Measurements from ENCODE around the gene ZYX.
"Not testable (repeated sequence)": the region's sequence is repeated elsewhere in the genome, so short reads cannot be mapped to it uniquely, and the experiment has no call there.

Gene ZYX

GRCh38 chr7:143408252-143408685, 27.1 kb downstream of the ZYX start:
- Mint-ChIP-seq H3K27me3 (peaks cover 4% of the 10 kb centered on the region), H3K4me3 (peak overlapping the region; percentile 60), H3K9me3 (no peaks in the 10 kb centered on the region), H3K36me3 (no peaks in the 10 kb centered on the region), H3K4me1 (peaks cover 19% of the 10 kb centered on the region), H3K27ac (no peak overlapping the region)
- no peak for ATAC-seq (ENCODE audit: low read depth)
- DNase-seq (ENCODE audit: low spot score in 2 of 2) = no peak

DNA sequence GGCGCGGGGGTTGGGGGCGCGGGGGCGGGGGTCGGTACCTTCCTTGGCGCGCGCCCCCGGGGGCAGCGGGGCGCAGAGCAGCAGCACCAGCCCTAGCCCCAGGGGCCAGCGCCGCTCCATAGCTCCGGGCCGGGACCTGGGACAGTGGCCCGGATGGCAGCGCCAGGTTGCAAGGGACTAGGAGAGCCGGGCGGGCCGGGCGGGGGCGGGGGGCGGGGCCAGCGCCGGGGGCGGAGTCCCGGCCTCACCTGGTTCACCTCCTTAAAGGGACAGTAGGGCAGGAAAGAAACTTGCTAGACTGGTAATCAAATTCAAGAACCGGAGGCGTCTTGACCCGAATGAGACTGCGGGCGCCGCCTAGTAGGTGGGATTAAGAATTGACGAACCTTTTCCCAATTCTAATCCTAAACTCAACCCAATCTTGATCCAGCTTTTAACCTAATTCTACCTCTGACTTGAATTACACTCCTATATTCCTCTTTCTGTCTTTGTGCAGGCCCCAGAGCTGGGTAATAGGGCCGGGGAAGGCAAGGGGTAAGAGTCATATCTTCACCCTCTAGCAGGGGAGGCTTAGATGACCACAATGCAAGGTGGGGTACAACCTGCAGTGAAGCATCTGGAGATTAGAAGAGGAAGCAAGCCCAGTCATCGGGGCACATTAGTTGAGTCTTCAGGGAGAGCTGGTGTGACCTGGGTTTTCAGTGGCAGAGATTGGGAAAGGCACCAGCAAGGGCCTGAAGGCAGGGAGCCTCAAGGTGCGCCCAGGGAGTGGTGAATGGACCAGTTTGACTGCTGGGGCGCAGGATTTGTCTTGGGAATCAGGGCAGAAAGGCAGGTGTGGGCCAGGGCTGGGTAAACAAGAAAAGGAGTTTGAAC, 27.8 kb downstream of the ZYX start, which contains the start of gene EPHA1:
EPHA1 (minus strand) TSS at position 171 of the 876 bp plus-strand sequence; CDS start at position 120, 51 bp downstream.
- Mint-ChIP-seq H3K27ac (no peak within 1 kb of the TSS), H3K4me3 (peak within 1 kb of the TSS; percentile 60), H3K27me3 (peaks cover 4% of the 10 kb centered on the region), H3K9me3 (no peaks in the 10 kb centered on the region), H3K36me3 (no peaks in the 10 kb centered on the region), H3K4me1 (peaks cover 19% of the 10 kb centered on the region)
- ATAC-seq (ENCODE audit: low read depth) (peak; percentile 78), DNase-seq (ENCODE audit: low spot score in 2 of 2) (peak in 1 of 2 donors; percentile 25)

- DNase-seq (ENCODE audit: low spot score in 2 of 2) (no peak), ATAC-seq (ENCODE audit: low read depth) (no peak)
- no peak overlapping the region for H3K4me3 Mint-ChIP-seq
- peaks cover 19% of the 10 kb centered on the region for H3K4me1 Mint-ChIP-seq
- no peak overlapping the region for H3K27ac Mint-ChIP-seq
- peaks cover 10% of the 10 kb centered on the region for H3K27me3 Mint-ChIP-seq
- no peaks in the 10 kb centered on the region for H3K36me3 Mint-ChIP-seq
- no peaks in the 10 kb centered on the region for H3K9me3 Mint-ChIP-seq
Measured at GRCh38 chr7:143410521-143411004, 29.4 kb downstream of the ZYX start.

DNA sequence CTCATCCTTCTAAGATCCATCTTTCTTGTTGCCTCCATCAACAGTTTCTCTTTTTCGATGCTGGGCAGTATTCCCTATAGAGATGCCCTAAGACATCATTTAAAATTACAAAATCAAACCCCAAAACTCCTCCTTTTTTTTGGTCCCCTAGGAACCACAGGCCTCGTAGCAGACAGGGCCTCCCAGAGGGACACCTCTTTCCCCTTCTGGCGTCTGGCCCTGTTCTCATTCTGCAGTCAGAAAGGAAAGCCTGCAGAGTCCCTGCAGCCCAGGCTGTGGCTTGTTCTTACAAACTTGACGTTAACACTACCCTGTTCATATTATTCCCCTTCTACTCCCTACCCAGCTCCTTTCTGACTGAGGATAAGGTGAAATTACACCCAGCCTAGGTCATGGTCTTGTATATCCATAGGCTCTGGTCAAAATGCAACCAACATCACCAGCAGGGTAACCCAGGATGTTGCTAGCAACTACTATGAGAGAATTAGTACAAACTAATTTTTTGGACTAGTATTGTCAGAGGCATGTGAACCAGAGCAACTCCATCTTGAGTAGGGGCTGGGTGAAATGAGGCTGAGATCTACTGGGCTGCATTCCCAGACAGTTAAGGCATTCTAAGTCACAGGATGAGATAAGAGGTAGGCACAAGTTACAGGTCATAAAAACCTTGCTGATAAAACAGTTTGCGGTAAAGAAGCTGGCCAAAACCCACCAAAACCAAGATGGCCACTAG, 31.0 kb downstream of the ZYX start:
- peaks cover 21% of the 10 kb centered on the region for H3K4me1 Mint-ChIP-seq
- no peak overlapping the region for H3K27ac Mint-ChIP-seq
- no peak for DNase-seq (ENCODE audit: low spot score in 2 of 2)
- no peaks in the 10 kb centered on the region for H3K9me3 Mint-ChIP-seq
- H3K36me3 Mint-ChIP-seq = no peaks in the 10 kb centered on the region
- no peak for ATAC-seq (ENCODE audit: low read depth)
- H3K27me3 Mint-ChIP-seq = peaks cover 14% of the 10 kb centered on the region
- H3K4me3 Mint-ChIP-seq = no peak overlapping the region

DNA sequence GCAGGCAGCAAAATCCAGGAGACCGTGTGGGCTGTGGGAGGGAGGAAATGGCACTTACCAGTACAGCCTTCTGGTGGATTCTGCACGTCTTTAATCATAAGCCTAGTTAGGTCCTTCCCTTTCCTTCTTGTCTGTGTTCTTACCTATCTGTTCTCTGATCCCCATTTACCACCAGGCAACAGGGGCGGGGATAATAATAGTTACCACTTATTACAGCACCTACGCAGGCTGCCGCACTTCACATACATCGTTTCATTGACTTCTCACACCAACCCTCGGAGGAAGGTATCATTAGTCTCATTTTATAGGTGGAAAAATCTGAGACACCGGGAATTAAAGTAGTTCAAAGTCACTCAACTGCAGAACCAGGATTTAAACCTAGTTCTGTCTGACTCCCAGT, 32.0 kb downstream of the ZYX start:
- Mint-ChIP-seq H3K27me3 (peaks cover 15% of the 10 kb centered on the region), H3K9me3 (no peaks in the 10 kb centered on the region), H3K27ac (no peak overlapping the region), H3K4me1 (peaks cover 15% of the 10 kb centered on the region), H3K4me3 (no peak overlapping the region), H3K36me3 (no peaks in the 10 kb centered on the region)
- DNase-seq (ENCODE audit: low spot score in 2 of 2) = no peak
- ATAC-seq (ENCODE audit: low read depth) = no peak

DNA sequence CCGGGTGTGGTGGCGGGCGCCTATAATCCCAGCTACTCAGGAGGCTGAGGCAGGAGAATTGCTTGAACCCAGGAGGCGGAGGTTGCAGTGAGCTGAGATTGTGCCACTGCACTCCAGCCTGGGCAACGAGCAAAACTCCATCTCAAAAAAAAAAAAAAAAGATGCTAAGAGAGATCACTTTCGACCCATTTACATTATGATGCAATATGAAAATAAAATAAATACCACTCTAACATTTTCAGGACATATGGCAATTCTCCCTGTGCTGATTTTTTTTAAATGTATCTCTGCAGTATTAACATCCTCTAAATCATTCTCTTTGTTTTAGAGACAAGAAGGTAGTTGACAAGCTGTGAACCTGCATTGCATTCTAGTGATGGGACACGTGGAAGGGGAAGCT, 34.1 kb downstream of the ZYX start:
- not testable (repeated sequence) for H3K36me3 Mint-ChIP-seq; DNase-seq (ENCODE audit: low spot score in 2 of 2); H3K27ac Mint-ChIP-seq; H3K9me3 Mint-ChIP-seq; ATAC-seq (ENCODE audit: low read depth); H3K4me3 Mint-ChIP-seq; H3K4me1 Mint-ChIP-seq
- peaks cover 21% of the 10 kb centered on the region for H3K27me3 Mint-ChIP-seq

DNA sequence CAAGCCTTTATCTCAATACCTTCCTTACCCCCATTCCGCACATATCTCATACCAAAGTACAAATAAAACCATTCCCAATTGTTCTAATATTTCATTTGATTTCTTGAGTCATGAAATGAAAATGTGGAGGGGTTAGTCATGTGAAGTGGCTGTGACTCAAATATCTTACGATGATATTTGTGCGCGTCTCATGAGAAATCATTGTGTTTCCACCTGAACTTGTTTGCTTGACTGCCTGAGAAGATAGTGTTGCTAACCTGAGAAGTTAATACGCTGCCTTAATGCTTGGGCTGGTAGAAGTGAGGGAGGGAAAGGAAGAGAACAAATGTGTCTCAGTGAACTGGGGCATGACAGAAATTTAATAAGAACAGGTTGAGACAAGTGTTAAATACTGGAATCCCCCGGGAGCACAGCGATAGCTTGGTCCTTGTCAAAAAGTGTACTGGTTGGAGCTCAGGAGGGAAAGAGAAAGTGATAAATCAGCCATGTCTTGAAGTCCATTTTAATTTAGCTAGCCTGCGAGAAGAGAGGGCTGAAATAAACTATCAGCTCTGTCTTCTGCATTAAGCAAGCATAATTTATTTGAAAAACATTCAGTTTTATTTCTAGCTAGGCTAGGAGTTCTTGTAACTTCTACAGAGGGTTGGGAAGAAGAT, 34.7 kb downstream of the ZYX start:
- Mint-ChIP-seq H3K27me3 (peaks cover 19% of the 10 kb centered on the region), H3K4me3 (no peak overlapping the region), H3K4me1 (peaks cover 3% of the 10 kb centered on the region), H3K36me3 (no peaks in the 10 kb centered on the region), H3K27ac (no peak overlapping the region), H3K9me3 (no peaks in the 10 kb centered on the region)
- DNase-seq (ENCODE audit: low spot score in 2 of 2) (no peak), ATAC-seq (ENCODE audit: low read depth) (no peak)

GRCh38 chr7:143416565-143417149, 35.5 kb downstream of the ZYX start:
- DNase-seq (ENCODE audit: low spot score in 2 of 2) (peak in 1 of 2 donors; percentile 45), ATAC-seq (ENCODE audit: low read depth) (peak; percentile 24)
- Mint-ChIP-seq H3K27ac (no peak overlapping the region), H3K27me3 (peaks cover 19% of the 10 kb centered on the region), H3K4me1 (peaks cover 3% of the 10 kb centered on the region), H3K4me3 (no peak overlapping the region), H3K36me3 (no peaks in the 10 kb centered on the region), H3K9me3 (no peaks in the 10 kb centered on the region)

- DNase-seq (ENCODE audit: low spot score in 2 of 2) (no peak), ATAC-seq (ENCODE audit: low read depth) (no peak)
- H3K27me3 Mint-ChIP-seq = peaks cover 21% of the 10 kb centered on the region
- no peak overlapping the region for H3K27ac Mint-ChIP-seq
- peaks cover 3% of the 10 kb centered on the region for H3K4me1 Mint-ChIP-seq
- no peaks in the 10 kb centered on the region for H3K36me3 Mint-ChIP-seq
- H3K9me3 Mint-ChIP-seq = no peaks in the 10 kb centered on the region
- no peak overlapping the region for H3K4me3 Mint-ChIP-seq
Measured at GRCh38 chr7:143417734-143418383, 36.7 kb downstream of the ZYX start.

- peaks cover 21% of the 10 kb centered on the region for H3K27me3 Mint-ChIP-seq
- no peak overlapping the region for H3K4me3 Mint-ChIP-seq
- DNase-seq (ENCODE audit: low spot score in 2 of 2) = no peak
- no peaks in the 10 kb centered on the region for H3K9me3 Mint-ChIP-seq
- H3K36me3 Mint-ChIP-seq = no peaks in the 10 kb centered on the region
- ATAC-seq (ENCODE audit: low read depth) = no peak
- H3K27ac Mint-ChIP-seq = no peak overlapping the region
- peaks cover 3% of the 10 kb centered on the region for H3K4me1 Mint-ChIP-seq
Measured at GRCh38 chr7:143418681-143419458, 37.7 kb downstream of the ZYX start.

DNA sequence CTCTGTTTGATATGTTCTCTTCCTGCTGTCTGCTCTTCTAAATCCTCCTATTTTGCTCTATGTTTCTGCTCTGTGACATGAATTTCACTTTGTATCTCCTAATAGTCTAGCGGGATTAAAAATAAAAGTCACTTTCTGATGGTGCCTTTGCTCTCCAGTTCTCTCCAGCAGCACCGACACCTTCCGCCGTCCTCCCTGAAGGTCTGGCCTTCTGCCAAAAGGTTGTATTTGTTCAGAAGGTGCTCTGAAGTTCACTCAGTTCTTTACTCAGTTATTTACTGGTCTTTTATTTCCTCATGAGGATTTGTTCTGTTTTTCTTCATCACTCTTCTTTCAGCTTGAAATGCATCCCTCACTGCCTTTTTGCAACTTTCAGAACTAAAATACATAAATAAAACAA, 38.7 kb downstream of the ZYX start:
- DNase-seq (ENCODE audit: low spot score in 2 of 2) (no peak), ATAC-seq (ENCODE audit: low read depth) (no peak)
- Mint-ChIP-seq H3K27me3 (peaks cover 19% of the 10 kb centered on the region), H3K9me3 (no peaks in the 10 kb centered on the region), H3K36me3 (no peaks in the 10 kb centered on the region), H3K27ac (no peak overlapping the region), H3K4me3 (no peak overlapping the region), H3K4me1 (peaks cover 3% of the 10 kb centered on the region)

DNA sequence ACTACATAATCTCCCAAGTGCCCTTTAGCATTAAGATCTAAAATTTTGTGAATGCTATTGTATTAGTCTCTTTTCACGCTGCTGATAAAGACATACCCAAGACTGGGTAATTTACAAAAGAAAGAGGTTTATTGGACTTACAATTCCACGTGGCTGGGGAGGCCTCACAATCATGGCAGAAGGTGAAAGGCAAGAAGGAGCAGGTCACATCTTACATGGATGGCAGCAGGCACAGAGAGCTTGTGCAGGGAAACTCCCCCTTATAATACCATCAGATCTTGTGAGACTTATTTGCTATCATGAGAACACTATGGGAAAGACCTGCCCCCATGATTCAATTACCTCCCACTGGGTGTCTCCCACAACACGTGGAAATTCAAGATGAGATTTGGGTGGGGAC, 39.5 kb downstream of the ZYX start:
- not testable (repeated sequence) for H3K4me3 Mint-ChIP-seq; ATAC-seq (ENCODE audit: low read depth); H3K27ac Mint-ChIP-seq; H3K4me1 Mint-ChIP-seq; DNase-seq (ENCODE audit: low spot score in 2 of 2); H3K9me3 Mint-ChIP-seq; H3K36me3 Mint-ChIP-seq
- peaks cover 16% of the 10 kb centered on the region for H3K27me3 Mint-ChIP-seq

DNA sequence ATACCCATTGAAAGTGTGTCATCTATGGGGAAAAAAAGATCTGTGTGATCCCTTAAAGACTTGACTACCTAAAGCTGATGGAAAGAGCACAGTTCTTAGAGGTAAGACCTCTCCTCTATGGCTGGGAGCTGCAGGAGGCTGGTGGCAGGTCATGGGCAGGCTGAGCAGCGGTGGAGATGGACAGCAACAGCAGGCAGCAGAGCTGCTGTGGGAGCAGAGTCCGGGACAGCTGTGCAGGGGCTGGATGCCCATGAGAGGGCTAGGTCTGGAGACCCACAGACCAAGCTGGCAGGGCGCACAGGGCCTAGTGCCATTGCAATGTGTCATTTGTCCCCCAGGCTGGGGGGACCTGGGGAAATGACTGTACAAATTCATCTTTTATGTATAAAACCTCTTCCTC, 40.9 kb downstream of the ZYX start:
- Mint-ChIP-seq H3K27ac (no peak overlapping the region), H3K4me3 (no peak overlapping the region), H3K9me3 (no peaks in the 10 kb centered on the region), H3K4me1 (peaks cover 3% of the 10 kb centered on the region), H3K27me3 (peaks cover 11% of the 10 kb centered on the region), H3K36me3 (no peaks in the 10 kb centered on the region)
- DNase-seq (ENCODE audit: low spot score in 2 of 2) = no peak
- no peak for ATAC-seq (ENCODE audit: low read depth)

Data from memory B cell (primary cell).